A673 (cell line): Measurements from ENCODE around the gene DNAH8. TPM values are rescaled to one million over a fixed set of nuclear protein-coding genes. Genes with fewer than 3 reads are reported as not detected.

Experiments
- BruUV-seq: library from RNA; stranded (reverse); fragments of 400-500 nt; replicated peaks from 2 replicates; lab custom pipeline; 2021; lab: Mats Ljungman, UMichigan
- CTCF ChIA-PET: fragments of 300-600 bp; sonication (Branson Sonifier 250); formaldehyde crosslinking; loops from one replicate; lab custom pipeline; 2022; ENCODE audit warnings: antibody characterized with exemption; lab: Charles Lee
- POLR2A ChIA-PET: fragments of 300-600 bp; sonication (Branson Sonifier 250); formaldehyde crosslinking; loops from one replicate; lab custom pipeline; 2022; ENCODE audit warnings: antibody characterized with exemption; ENCODE audit not compliant: low non-redundant PET; lab: Charles Lee
- DNase-seq: peaks from one replicate; pipeline ENCODE4 v3.0.0-alpha.2; 2015; ENCODE audit warnings: low spot score
- H3K27ac ChIP-seq: fragments of 200-600 bp; sonication (generic); 2 replicates; pipeline ENCODE4 v1.5.1; 2016; ENCODE audit warnings: mixed run types, low read depth, mild to moderate bottlenecking, mixed read lengths, antibody characterized with exemption, low read length; ENCODE audit not compliant: poor library complexity, severe bottlenecking
- H3K27me3 ChIP-seq: fragments of 200-600 bp; sonication (generic); replicated peaks from 2 replicates; pipeline ENCODE4 v1.6.1; 2017; ENCODE audit warnings: mixed run types, low read depth, mild to moderate bottlenecking, mixed read lengths, antibody characterized with exemption, low read length; ENCODE audit not compliant: insufficient read depth, poor library complexity
- H3K36me3 ChIP-seq: fragments of 200-600 bp; sonication (generic); 2 replicates; pipeline ENCODE4 v1.6.1; 2016; ENCODE audit warnings: mixed run types, mild to moderate bottlenecking, mixed read lengths, antibody characterized with exemption, low read length; ENCODE audit not compliant: insufficient read depth, poor library complexity, severe bottlenecking
- H3K4me1 ChIP-seq: fragments of 200-600 bp; sonication (generic); 2 replicates; pipeline ENCODE4 v1.6.1; 2017; ENCODE audit warnings: mixed run types, mild to moderate bottlenecking, mixed read lengths, antibody characterized with exemption, low read length; ENCODE audit not compliant: insufficient read depth, poor library complexity, severe bottlenecking
- H3K4me3 ChIP-seq: fragments of 200-600 bp; sonication (generic); 2 replicates; pipeline ENCODE4 v1.5.1; 2016; ENCODE audit warnings: low read depth, mixed run types, mild to moderate bottlenecking, mixed read lengths, low read length; ENCODE audit not compliant: poor library complexity, severe bottlenecking
- H3K9me3 ChIP-seq: fragments of 200-600 bp; sonication (generic); 2 replicates; pipeline ENCODE4 v1.6.1; 2016; ENCODE audit warnings: mixed run types, low read depth, mild to moderate bottlenecking, mixed read lengths, antibody characterized with exemption, low read length; ENCODE audit not compliant: poor library complexity, severe bottlenecking
- EZH2 ChIP-seq: fragments of 200-600 bp; sonication (generic); IDR thresholded peaks from 2 replicates; pipeline ENCODE4 v1.6.1; 2017; ENCODE audit warnings: borderline replicate concordance, low read depth, mild to moderate bottlenecking, mixed read lengths, antibody characterized with exemption, low read length; ENCODE audit not compliant: poor library complexity, severe bottlenecking
- intact Hi-C: fragments of 100-400 bp; cut with micrococcal nuclease; formaldehyde crosslinking; loops from one replicate; pipeline ENCODE4 v1.10.0; 2022; ENCODE audit not compliant: unreplicated experiment
- total RNA-seq: library from RNA; stranded (reverse); gene quantifications from 2 replicates; pipeline ENCODE4 v1.2.3, GENCODE V29; 2021
- TF ChIP-seq, protein P1 (sequence below): fragments of 300-800, 200-600 bp; sonication (generic); conservative IDR thresholded peaks from 2 replicates; pipeline ENCODE4 v1.5.1; 2017; ENCODE audit warnings: low read depth, mild to moderate bottlenecking, antibody characterized with exemption, low read length, moderate library complexity, mixed read lengths

DNAH8 gene
- total RNA-seq, 1 experiment from 2014 or later, result not detected

DNA sequence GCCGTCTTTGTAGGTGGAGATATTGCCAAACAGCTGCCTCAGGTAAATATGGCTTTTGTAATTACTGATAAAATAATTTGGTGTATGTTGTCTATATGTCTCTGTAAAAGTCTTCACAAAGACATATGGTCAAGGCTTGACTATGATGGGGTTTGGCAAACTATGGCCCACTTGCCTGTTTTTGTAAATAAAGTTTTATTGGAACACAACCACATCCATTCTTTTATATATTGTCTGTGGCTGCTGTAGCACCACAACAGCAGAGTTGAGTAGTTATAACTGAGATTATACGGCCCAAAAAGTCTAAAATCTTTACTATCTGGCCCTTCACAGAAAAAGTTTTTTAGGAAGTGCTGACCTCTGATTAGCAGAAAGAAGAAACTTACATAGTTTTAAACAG, 133.6 kb downstream of the DNAH8 start:
- DNase-seq, result no peak
- H3K4me1 ChIP-seq, result no peaks in the 10 kb centered on the region
- peaks cover 27% of the 10 kb centered on the region for H3K27me3 ChIP-seq
- intact Hi-C loops, result no loop called here
- CTCF ChIA-PET, result no interaction called here
- H3K9me3 ChIP-seq, result no peaks in the 10 kb centered on the region
- no peak for TF ChIP-seq EZH2
- TF ChIP-seq, protein P1, sequence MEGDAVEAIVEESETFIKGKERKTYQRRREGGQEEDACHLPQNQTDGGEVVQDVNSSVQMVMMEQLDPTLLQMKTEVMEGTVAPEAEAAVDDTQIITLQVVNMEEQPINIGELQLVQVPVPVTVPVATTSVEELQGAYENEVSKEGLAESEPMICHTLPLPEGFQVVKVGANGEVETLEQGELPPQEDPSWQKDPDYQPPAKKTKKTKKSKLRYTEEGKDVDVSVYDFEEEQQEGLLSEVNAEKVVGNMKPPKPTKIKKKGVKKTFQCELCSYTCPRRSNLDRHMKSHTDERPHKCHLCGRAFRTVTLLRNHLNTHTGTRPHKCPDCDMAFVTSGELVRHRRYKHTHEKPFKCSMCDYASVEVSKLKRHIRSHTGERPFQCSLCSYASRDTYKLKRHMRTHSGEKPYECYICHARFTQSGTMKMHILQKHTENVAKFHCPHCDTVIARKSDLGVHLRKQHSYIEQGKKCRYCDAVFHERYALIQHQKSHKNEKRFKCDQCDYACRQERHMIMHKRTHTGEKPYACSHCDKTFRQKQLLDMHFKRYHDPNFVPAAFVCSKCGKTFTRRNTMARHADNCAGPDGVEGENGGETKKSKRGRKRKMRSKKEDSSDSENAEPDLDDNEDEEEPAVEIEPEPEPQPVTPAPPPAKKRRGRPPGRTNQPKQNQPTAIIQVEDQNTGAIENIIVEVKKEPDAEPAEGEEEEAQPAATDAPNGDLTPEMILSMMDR, result no peak
- no TSS peak for BruUV-seq
- H3K4me3 ChIP-seq, result no peak overlapping the region
- POLR2A ChIA-PET, result no interaction called here
- no peak overlapping the region for H3K27ac ChIP-seq
- no peaks in the 10 kb centered on the region for H3K36me3 ChIP-seq

DNA sequence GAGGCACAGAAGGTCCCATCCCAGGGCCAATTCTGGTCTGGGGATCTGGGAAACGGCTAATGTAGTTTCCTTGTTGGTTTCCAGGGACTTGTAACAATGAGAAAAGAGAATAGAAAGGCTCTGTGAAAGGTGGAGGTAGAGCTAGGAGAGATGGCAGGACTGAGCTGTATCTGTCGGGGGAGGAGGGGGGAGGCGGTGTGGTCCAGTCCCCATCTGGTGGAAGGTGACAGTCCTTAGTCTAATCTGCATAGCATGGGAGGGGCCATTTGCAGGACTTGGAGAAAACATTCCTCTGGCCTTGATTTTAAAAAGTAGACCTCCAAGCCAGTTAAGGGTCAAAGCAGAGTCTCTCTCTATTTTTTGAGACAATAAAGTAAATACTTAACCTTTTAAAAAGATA, 137.1 kb downstream of the DNAH8 start:
- no peaks in the 10 kb centered on the region for H3K36me3 ChIP-seq
- peaks cover 31% of the 10 kb centered on the region for H3K27me3 ChIP-seq
- ChIA-PET POLR2A (interaction anchor here (0.5 kb wide), 1 partner anchor 237 kb away, joined by 4 read pairs; no protein-coding TSS in a partner anchor), CTCF (no interaction called here)
- no peak overlapping the region for H3K4me3 ChIP-seq
- TF ChIP-seq EZH2, result no peak
- TF ChIP-seq, protein P1, result no peak
- H3K9me3 ChIP-seq, result no peaks in the 10 kb centered on the region
- no peaks in the 10 kb centered on the region for H3K4me1 ChIP-seq
- DNase-seq, result no peak
- no peak overlapping the region for H3K27ac ChIP-seq
- intact Hi-C loops, result no loop called here
- BruUV-seq, result no TSS peak

GRCh38 chr6:38853236-38853635, 138.1 kb downstream of the DNAH8 start:
- no peak for TF ChIP-seq EZH2
- TF ChIP-seq, protein P1, result no peak
- Histone ChIP-seq H3K9me3 (no peaks in the 10 kb centered on the region), H3K27me3 (peaks cover 31% of the 10 kb centered on the region), H3K4me3 (no peak overlapping the region), H3K36me3 (no peaks in the 10 kb centered on the region), H3K4me1 (no peaks in the 10 kb centered on the region), H3K27ac (no peak overlapping the region)
- intact Hi-C loops, result no loop called here
- DNase-seq, result no peak
- ChIA-PET POLR2A (no interaction called here), CTCF (no interaction called here)
- no TSS peak for BruUV-seq
